ENCODE measurements around the gene CAB39.

GRCh38 chr2:230739961-230740360 is 27.3 kb downstream of the CAB39 start:
- TF ChIP-seq CTCF (conservative IDR thresholded peaks at IDR 0.05 in 1 of 2, IDR thresholded peaks at IDR 0.05 in 1 of 2; ENCODE audit: extremely low read depth in 1 of 2, insufficient read depth in 1 of 2, low read depth in 1 of 2, low read length in 2 of 2): no peak
- TF ChIP-seq EZH2 (IDR thresholded peaks at IDR 0.05; ENCODE audit: borderline replicate concordance, low read length): no peak
